CD4-positive, alpha-beta memory T cell (primary cell): ENCODE results near the gene SERPINB7. TPM values are rescaled to one million over a fixed set of nuclear protein-coding genes. Genes with fewer than 3 reads are reported as not detected.

Experiments used
- CTCF ChIA-PET: fragments of 350-600 bp; sonication (Branson Sonifier 250); formaldehyde crosslinking; loops from one replicate; lab custom pipeline; 2021; ENCODE audit warnings: inconsistent platforms; ENCODE audit not compliant: partially characterized antibody; lab: Charles Lee
- POLR2A ChIA-PET: fragments of 350-600 bp; sonication (Branson Sonifier 250); formaldehyde crosslinking; loops from one replicate; lab custom pipeline; 2021; ENCODE audit not compliant: partially characterized antibody; lab: Charles Lee
- DNase-seq, 5 donors: peaks; one replicate each; pipeline versions ENCODE4 v3.0.0 to v3.0.0-alpha.2; 2020 to 2022; ENCODE audit warnings: mixed read lengths in 1 of 5
- H3K27ac ChIP-seq: one replicate; pipeline ENCODE4 v1.7.0; 2013; ENCODE audit warnings: low read depth, low read length
- H3K27me3 ChIP-seq: 2 replicates; pipeline ENCODE4 v1.7.0; 2013; ENCODE audit warnings: mild to moderate bottlenecking, low read length, moderate library complexity; ENCODE audit not compliant: insufficient read depth
- H3K36me3 ChIP-seq: 2 replicates; pipeline ENCODE4 v1.7.0; 2013; ENCODE audit warnings: mild to moderate bottlenecking, low read length, moderate library complexity; ENCODE audit not compliant: insufficient read depth
- H3K4me1 ChIP-seq: 2 replicates; pipeline ENCODE4 v1.7.0; 2013; ENCODE audit warnings: mild to moderate bottlenecking, low read length, moderate library complexity; ENCODE audit not compliant: insufficient read depth
- H3K4me3 ChIP-seq, 2 donors: one replicate each; pipeline ENCODE4 v1.7.0; 2013; ENCODE audit warnings: low read length in 2 of 2, mild to moderate bottlenecking in 1 of 2
- H3K9me3 ChIP-seq, 2 donors: one replicate each; pipeline ENCODE4 v1.7.0; 2013; ENCODE audit warnings: low read length in 2 of 2, control low read depth in 1 of 2; ENCODE audit not compliant: control insufficient read depth in 1 of 2
- H3K27ac Mint-ChIP-seq, 7 donors: one replicate each; pipeline ENCODE4 v1.8.0; 2020 to 2021; ENCODE audit warnings: mixed read lengths in 7 of 7, mild to moderate bottlenecking in 6 of 7, inconsistent platforms in 3 of 7, moderate library complexity in 3 of 7
- H3K27me3 Mint-ChIP-seq, 2 donors: one replicate each; pipeline ENCODE4 v1.8.0; 2020 to 2021; ENCODE audit warnings: mixed read lengths in 2 of 2
- H3K36me3 Mint-ChIP-seq, 2 donors: one replicate each; pipeline ENCODE4 v1.8.0; 2020 to 2021; ENCODE audit warnings: mixed read lengths in 2 of 2, inconsistent platforms in 1 of 2, mild to moderate bottlenecking in 1 of 2
- H3K4me1 Mint-ChIP-seq, 4 donors: one replicate each; pipeline ENCODE4 v1.8.0; 2020 to 2021; ENCODE audit warnings: mixed read lengths in 4 of 4, mild to moderate bottlenecking in 1 of 4
- H3K4me3 Mint-ChIP-seq, 8 donors: one replicate each; pipeline ENCODE4 v1.8.0; 2020 to 2021; ENCODE audit warnings: mixed read lengths in 8 of 8, mild to moderate bottlenecking in 7 of 8, moderate library complexity in 6 of 8, inconsistent platforms in 3 of 8
- H3K9me3 Mint-ChIP-seq, 8 donors: one replicate each; pipeline ENCODE4 v1.8.0; 2020 to 2021; ENCODE audit warnings: mixed read lengths in 8 of 8, mild to moderate bottlenecking in 5 of 8, inconsistent platforms in 3 of 8, moderate library complexity in 1 of 8
- intact Hi-C: fragments of 100-400 bp; cut with micrococcal nuclease; formaldehyde crosslinking; loops from one replicate; pipeline ENCODE4 v1.15.1; 2023
- polyA plus RNA-seq, 2 donors: library from polyadenylated mRNA; unstranded; fragments of 300-500 nt; fragmentation: Illumina TruSeq; gene quantifications; one replicate each; pipeline ENCODE4 v1.2.3, GENCODE V29; 2021
- total RNA-seq, 2 experiments: library from RNA; stranded (reverse); gene quantifications; one replicate each; pipeline ENCODE4 v1.2.3, GENCODE V29; 2021

The SERPINB7 gene, protein sequence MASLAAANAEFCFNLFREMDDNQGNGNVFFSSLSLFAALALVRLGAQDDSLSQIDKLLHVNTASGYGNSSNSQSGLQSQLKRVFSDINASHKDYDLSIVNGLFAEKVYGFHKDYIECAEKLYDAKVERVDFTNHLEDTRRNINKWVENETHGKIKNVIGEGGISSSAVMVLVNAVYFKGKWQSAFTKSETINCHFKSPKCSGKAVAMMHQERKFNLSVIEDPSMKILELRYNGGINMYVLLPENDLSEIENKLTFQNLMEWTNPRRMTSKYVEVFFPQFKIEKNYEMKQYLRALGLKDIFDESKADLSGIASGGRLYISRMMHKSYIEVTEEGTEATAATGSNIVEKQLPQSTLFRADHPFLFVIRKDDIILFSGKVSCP
- total RNA-seq (not detected), polyA plus RNA-seq (not detected)

DNA sequence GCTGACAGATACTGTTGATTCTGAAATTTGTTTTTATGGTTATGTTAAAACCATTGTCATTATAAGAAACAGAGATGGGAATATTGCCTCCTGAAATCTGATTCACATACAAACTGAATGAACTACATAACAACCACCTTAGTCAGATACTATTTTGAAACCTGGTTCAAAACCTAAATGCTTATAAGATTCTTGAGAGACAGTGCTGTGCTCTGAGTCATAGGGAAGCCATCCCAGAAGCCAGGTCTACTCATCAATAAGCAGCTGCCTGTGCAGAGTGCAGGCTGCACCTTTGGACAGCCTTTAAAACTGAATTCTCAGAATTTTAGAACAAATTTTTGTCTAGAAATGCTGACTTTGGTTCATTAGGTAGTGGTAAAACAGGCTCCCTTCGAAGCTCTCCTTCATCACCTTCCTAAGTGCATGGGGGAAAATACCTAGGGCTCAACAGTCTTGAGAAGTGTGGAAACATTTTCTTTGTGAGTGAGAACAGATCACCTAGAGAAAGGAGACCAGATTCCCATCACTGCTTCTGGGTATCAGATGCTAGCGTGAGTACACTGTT lies at the start of gene SERPINB7:
SERPINB7 (plus strand) TSS at position 253 of the 565 bp plus-strand sequence. CDS start 6,955 bp downstream, outside the sequence.
- Mint-ChIP-seq H3K4me1 (no peaks in the 10 kb centered on the region), H3K9me3 (peaks cover 0 to 4% (median 0%) of the 10 kb centered on the region in 8 donors), H3K27ac (no peak within 1 kb of the TSS), H3K4me3 (no peak within 1 kb of the TSS), H3K36me3 (no peaks in the 10 kb centered on the region), H3K27me3 (peaks cover 4 to 6% of the 10 kb centered on the region in 2 donors)
- H3K36me3 ChIP-seq = no peaks in the 10 kb centered on the region
- DNase-seq = no peak
- ChIA-PET POLR2A (no interaction called here), CTCF (no interaction called here)
- H3K27ac ChIP-seq = no peak within 1 kb of the TSS
- H3K4me3 ChIP-seq = no peak within 1 kb of the TSS
- intact Hi-C loops = no loop called here
- no peaks in the 10 kb centered on the region for H3K4me1 ChIP-seq
- H3K27me3 ChIP-seq = no peaks in the 10 kb centered on the region
- H3K9me3 ChIP-seq = no peaks in the 10 kb centered on the region

DNA sequence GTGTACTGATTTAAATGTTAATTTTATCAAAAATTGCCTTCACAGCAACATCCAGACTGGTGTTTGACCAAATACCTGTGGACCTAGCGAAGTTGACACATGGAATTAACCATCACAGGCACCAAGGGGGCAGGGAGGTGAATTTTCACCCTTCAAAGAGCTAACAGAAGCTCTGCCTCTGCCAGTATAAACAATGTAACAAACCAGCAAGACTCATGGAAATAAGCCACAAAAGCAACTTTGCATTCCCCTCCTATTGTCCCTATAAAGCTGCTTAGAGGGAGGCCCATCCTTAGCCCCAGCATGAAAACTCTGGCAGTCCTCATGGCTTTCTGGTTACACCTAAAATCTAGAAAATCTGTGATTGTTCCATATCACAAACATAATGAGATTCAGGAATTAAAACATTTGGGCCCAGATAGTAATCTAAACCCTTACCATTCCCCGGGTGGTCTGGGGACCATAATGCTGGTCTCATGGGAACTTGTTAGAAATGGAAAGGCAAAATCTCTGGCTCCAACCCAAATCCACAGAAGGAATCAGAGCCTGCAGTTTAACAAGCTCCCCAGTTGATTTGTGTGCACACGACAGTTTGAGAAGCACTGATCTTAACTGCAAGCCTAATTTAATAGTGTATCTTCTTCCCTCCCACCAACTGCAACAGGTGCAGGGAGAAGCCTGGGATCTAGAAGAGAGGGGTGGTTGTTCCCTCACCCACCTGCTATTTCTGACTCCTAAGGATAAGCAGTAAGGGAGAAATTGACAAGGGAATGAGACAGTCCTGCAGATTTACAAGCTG lies 49.3 kb upstream of the SERPINB7 start:
- no peak for DNase-seq
- CTCF ChIA-PET = no interaction called here
- H3K27me3 Mint-ChIP-seq = no peaks in the 10 kb centered on the region
- Histone ChIP-seq H3K4me1 (no peaks in the 10 kb centered on the region), H3K4me3 (no peak overlapping the region), H3K27me3 (no peaks in the 10 kb centered on the region), H3K36me3 (no peaks in the 10 kb centered on the region), H3K27ac (no peak overlapping the region), H3K9me3 (no peaks in the 10 kb centered on the region)
- peaks cover 0 to 4% (median 0%) of the 10 kb centered on the region in 8 donors for H3K9me3 Mint-ChIP-seq
- H3K4me3 Mint-ChIP-seq = no peak overlapping the region
- H3K36me3 Mint-ChIP-seq = no peaks in the 10 kb centered on the region
- H3K27ac Mint-ChIP-seq = no peak overlapping the region
- intact Hi-C loops = no loop called here
- no peaks in the 10 kb centered on the region for H3K4me1 Mint-ChIP-seq
- POLR2A ChIA-PET = no interaction called here

DNA sequence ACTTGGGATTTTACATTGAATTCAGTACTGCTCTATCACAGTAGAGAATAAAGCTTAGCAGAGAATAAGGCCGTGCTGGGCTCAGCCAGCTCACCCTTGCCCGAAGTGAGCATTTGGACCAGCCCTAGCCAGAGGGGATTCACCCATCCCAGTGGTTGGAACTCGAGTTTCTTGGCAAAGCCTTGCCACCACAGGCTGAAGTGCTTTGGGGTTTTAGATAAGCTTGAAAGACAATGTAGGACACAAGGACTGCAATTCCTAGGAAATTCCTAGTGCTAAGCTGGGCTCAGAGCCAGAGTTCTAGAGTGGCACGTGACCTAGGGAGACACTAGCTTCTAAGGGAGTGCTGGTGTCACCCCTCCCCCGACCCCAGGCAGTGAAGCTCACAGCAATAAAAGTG lies 44.4 kb upstream of the SERPINB7 start:
- intact Hi-C loops = no loop called here
- Histone ChIP-seq H3K4me3 (no peak overlapping the region), H3K36me3 (no peaks in the 10 kb centered on the region), H3K27ac (no peak overlapping the region), H3K27me3 (no peaks in the 10 kb centered on the region), H3K4me1 (no peaks in the 10 kb centered on the region), H3K9me3 (no peaks in the 10 kb centered on the region)
- H3K27ac Mint-ChIP-seq = no peak overlapping the region
- POLR2A ChIA-PET = no interaction called here
- no peak for DNase-seq
- H3K4me3 Mint-ChIP-seq = no peak overlapping the region
- peaks cover 0 to 1% (median 0%) of the 10 kb centered on the region in 4 donors for H3K4me1 Mint-ChIP-seq
- H3K36me3 Mint-ChIP-seq = no peaks in the 10 kb centered on the region
- peaks cover 0 to 6% (median under 1%) of the 10 kb centered on the region in 8 donors for H3K9me3 Mint-ChIP-seq
- CTCF ChIA-PET = no interaction called here
- H3K27me3 Mint-ChIP-seq = peaks cover 0 to 2% of the 10 kb centered on the region in 2 donors

DNA sequence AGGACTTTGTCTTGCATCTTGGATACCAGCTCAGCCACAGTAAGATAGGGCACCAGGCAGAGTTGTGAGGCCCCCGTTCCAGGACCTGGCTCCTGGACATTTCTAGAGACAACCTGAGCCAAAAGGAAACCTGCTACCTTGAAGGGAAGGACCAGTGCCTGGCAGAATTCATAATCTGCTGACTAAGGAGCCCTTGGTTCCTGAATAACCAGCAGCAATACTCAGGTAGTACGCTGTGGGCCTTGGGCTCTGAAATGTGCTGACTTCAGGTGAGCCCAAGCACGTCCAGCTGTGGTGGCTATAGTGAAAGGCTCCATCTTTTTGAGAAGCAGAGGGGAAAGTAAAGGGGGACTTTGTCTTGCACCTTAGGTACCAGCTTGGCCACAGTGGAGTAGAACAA lies 44.0 kb upstream of the SERPINB7 start:
- H3K36me3 Mint-ChIP-seq = no peaks in the 10 kb centered on the region
- Histone ChIP-seq H3K27me3 (no peaks in the 10 kb centered on the region), H3K36me3 (no peaks in the 10 kb centered on the region), H3K9me3 (no peaks in the 10 kb centered on the region), H3K27ac (no peak overlapping the region), H3K4me1 (no peaks in the 10 kb centered on the region), H3K4me3 (no peak overlapping the region)
- no peak for DNase-seq
- H3K27ac Mint-ChIP-seq = no peak overlapping the region
- peaks cover 0 to 2% of the 10 kb centered on the region in 2 donors for H3K27me3 Mint-ChIP-seq
- ChIA-PET POLR2A (no interaction called here), CTCF (no interaction called here)
- H3K4me1 Mint-ChIP-seq = peaks cover 0 to 1% (median 0%) of the 10 kb centered on the region in 4 donors
- H3K9me3 Mint-ChIP-seq = peaks cover 0 to 5% (median under 1%) of the 10 kb centered on the region in 8 donors
- intact Hi-C loops = no loop called here
- H3K4me3 Mint-ChIP-seq = no peak overlapping the region

DNA sequence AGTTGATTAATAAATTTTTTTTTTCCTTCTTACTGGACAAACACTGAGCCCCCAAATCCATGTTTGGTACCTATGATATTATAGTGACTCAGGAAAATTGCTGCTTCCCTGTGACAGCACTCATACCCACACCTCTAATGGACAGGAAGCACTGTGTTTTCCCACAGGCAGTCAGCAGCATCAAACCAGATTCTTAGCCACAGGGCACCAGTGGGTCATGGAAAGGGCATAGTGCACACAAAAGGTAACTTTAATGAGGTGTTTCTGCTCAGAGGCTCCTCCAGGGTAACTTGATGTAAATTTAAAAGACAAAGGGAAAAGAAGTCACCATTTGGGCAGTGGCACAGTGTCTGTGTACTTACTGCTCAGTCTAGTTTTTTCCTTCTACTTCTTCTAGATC lies 38.3 kb upstream of the SERPINB7 start:
- intact Hi-C loops = no loop called here
- H3K27me3 Mint-ChIP-seq = no peaks in the 10 kb centered on the region
- Histone ChIP-seq H3K9me3 (no peaks in the 10 kb centered on the region), H3K27ac (no peak overlapping the region), H3K36me3 (no peaks in the 10 kb centered on the region), H3K4me1 (no peaks in the 10 kb centered on the region), H3K4me3 (no peak overlapping the region), H3K27me3 (no peaks in the 10 kb centered on the region)
- H3K36me3 Mint-ChIP-seq = no peaks in the 10 kb centered on the region
- H3K9me3 Mint-ChIP-seq = peaks cover 0 to 6% (median 0%) of the 10 kb centered on the region in 8 donors
- CTCF ChIA-PET = no interaction called here
- POLR2A ChIA-PET = no interaction called here
- H3K4me3 Mint-ChIP-seq = no peak overlapping the region
- no peak for DNase-seq
- peaks cover 0 to under 1% (median 0%) of the 10 kb centered on the region in 4 donors for H3K4me1 Mint-ChIP-seq
- H3K27ac Mint-ChIP-seq = no peak overlapping the region

DNA sequence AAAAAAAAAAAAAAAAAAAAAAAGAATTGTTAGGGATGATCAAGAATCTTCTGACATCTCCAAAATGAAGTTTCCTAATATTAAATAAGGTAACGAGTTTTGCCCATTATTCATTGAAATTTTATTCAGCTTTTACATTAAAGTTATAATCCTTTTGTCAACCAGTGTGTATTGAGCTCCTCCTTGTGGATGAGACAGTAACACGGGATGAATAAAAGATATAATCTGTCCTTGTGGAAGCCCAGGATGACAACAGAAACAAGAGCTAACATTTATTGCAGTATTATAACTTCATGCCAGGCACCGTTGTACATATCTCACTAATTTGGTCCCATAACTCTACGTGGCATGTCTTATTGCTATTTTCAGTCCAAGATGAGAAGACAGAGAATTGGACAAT lies 33.4 kb upstream of the SERPINB7 start:
- ChIA-PET POLR2A (no interaction called here), CTCF (interaction anchor here (1.3 kb wide), 1 partner anchor 164 kb away, joined by 3 read pairs; no protein-coding TSS in a partner anchor)
- H3K36me3 Mint-ChIP-seq = no peaks in the 10 kb centered on the region
- DNase-seq = no peak
- no peak overlapping the region for H3K27ac Mint-ChIP-seq
- intact Hi-C loops = no loop called here
- no peak overlapping the region for H3K4me3 ChIP-seq
- no peaks in the 10 kb centered on the region for H3K4me1 ChIP-seq
- H3K4me1 Mint-ChIP-seq = no peaks in the 10 kb centered on the region
- H3K36me3 ChIP-seq = no peaks in the 10 kb centered on the region
- H3K27me3 Mint-ChIP-seq = peaks cover 1 to 3% of the 10 kb centered on the region in 2 donors
- H3K4me3 Mint-ChIP-seq = no peak overlapping the region
- H3K27ac ChIP-seq = no peak overlapping the region
- no peaks in the 10 kb centered on the region for H3K27me3 ChIP-seq
- H3K9me3 Mint-ChIP-seq = peaks cover 0 to 4% (median under 1%) of the 10 kb centered on the region in 8 donors
- no peaks in the 10 kb centered on the region for H3K9me3 ChIP-seq

DNA sequence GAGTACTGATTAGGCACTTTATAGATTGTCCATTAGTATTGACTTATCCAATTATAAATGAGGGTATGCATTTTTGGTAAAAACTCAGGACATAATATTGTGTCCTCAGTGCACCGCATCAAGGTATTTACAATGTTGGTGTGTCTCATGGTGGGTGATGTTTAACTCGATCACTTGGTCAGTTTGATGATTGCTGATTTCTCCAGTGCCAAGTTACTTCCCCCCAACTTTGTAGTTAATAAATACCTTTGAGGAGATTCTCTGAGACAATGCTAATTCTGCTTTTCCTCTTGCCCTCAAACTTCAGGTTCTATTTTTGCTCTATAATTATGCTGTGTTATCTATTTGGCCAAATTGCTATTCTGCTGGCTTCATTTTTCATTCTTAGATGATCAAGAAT lies 28.2 kb upstream of the SERPINB7 start:
- ChIA-PET CTCF (no interaction called here), POLR2A (no interaction called here)
- Mint-ChIP-seq H3K36me3 (no peaks in the 10 kb centered on the region), H3K27ac (no peak overlapping the region), H3K27me3 (peaks cover 2 to 3% of the 10 kb centered on the region in 2 donors), H3K9me3 (peaks cover 0 to 5% (median 4%) of the 10 kb centered on the region in 8 donors), H3K4me3 (no peak overlapping the region), H3K4me1 (no peaks in the 10 kb centered on the region)
- H3K4me3 ChIP-seq = no peak overlapping the region
- no peaks in the 10 kb centered on the region for H3K9me3 ChIP-seq
- H3K27me3 ChIP-seq = no peaks in the 10 kb centered on the region
- H3K4me1 ChIP-seq = no peaks in the 10 kb centered on the region
- intact Hi-C loops = no loop called here
- no peak overlapping the region for H3K27ac ChIP-seq
- no peaks in the 10 kb centered on the region for H3K36me3 ChIP-seq
- no peak for DNase-seq
